Endometrial microvascular endothelial cells (primary cell): ENCODE measurements around the gene RNF32. TPM values are rescaled to one million over a fixed set of nuclear protein-coding genes. Genes with fewer than 3 reads are reported as not detected.
"Not testable (repeated sequence)": the region's sequence is repeated elsewhere in the genome, so short reads cannot be mapped to it uniquely, and the experiment has no call there.

Experiments
- in situ Hi-C: cut with HindIII; loops from 2 replicates; pipeline ENCODE4 v1.10.0; 2017; ENCODE audit warnings: low sequenced_read_pairs, low pct_unique_long_range_greater_than_20kb; ENCODE audit errors: inconsistent ontology term
- total RNA-seq: library from RNA; depleted of rRNA; stranded (reverse); fragments of >200 nt; gene quantifications from one replicate; pipeline ENCODE4 v1.2.3, GENCODE V29; 2015; ENCODE audit errors: inconsistent ontology term

The RNF32 gene
- total RNA-seq, 1 donor from 2014 or later: 1.9 TPM

DNA sequence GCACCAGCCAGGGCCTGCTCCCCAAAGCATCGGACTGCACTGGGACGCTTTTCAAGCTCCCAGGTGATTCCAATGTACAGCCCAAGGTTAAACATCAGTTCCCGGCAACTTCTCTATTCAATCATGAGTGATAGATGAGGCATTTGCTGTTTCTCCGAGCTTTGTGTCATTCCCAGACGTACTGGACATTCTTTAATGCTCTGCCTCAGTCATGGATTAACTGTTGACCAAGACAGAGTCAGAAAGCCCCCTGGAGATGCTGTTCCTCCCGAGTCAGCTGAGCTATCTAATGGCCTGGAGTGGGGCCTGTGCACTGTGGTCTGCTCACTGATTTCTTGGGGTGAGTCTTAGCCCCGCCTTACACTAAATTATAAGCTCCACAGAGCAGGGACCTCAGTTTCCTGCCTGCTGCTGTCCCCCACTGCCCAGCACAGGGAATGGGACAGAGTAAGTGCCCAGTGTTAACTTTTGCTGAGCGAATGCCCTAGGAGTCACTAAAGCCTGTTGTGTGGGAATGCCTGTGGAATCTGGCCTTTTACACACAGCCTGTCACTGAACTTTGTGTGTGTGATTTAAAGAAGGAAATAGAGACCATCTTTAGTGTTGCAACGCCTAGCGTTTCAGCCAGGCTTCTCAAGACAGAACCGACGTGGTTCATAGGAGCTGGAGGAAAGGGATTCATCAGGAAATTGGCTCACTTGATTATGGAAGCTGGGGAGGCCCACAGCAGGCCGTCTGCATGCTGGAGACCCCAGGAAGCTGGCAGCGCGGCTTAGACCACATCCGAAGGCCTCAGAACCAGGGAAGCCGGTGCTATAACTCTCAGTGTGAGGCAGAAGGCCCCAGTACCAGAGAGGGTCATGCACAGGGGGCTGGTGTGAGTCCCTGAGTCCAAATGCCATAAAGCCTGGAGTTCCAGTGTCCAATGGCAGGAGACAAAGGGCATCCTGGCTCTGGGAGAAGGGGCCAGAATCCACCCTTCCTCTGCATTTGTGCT is 29.3 kb upstream of the RNF32 start:
- in situ Hi-C loops: no loop called here

DNA sequence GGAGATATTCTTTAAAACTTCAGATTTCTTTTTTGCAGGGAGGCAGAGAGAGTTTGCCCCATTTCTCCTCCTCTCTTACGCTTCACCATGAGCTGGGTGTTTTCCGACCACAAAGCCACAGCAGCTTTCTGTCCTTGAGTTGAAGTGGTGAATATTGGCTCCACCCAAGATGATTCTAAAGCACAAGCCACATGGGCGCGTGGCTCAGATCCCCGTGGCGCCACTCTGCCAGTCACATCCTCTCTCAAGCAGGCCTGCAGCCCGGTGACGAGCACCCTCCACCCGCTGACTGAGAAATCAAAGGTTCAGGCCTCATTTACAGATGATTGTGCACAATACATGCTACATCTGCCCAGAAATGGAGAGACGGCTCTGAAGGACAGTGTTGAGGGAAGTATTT is 27.6 kb upstream of the RNF32 start:
- in situ Hi-C loops: no loop called here

DNA sequence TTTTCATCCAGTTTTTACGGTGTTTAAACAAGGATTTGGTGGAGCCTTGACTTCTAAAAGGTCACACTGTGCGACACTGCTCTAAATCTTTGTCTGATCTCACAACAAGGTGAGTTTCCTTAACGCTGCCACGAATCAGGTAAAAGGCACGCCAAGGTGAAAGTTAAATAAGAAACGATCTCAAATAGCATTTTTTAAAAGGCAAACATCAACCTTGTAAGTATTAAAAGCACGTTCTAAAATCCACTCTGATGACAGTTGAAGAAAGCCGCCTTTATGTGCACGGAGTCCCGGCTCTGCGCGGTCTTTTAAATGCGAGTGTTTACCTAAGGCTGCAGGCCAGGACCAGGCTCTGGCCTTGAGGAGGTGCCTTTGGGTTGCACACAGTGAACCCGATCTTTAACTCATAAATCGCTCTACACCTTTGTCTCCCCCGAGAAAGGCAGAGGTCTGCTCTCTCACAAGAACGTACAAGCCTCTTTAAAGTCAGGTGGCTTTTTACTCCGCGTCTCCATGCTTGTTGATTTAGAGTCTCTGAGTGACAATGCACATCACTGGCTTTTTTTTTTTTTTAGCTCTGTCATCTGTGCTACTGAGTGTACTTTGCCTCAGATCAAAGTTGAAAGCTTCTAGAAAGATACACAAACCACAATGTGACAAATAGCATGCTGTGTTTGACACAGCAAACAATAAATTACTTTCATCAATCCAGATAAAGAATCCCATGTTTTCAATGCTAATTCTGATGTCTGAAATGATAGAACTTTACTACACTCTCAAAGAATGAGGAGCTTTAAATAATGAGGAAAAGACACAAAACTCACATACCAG is 25.9 kb upstream of the RNF32 start:
- in situ Hi-C loops: no loop called here

DNA sequence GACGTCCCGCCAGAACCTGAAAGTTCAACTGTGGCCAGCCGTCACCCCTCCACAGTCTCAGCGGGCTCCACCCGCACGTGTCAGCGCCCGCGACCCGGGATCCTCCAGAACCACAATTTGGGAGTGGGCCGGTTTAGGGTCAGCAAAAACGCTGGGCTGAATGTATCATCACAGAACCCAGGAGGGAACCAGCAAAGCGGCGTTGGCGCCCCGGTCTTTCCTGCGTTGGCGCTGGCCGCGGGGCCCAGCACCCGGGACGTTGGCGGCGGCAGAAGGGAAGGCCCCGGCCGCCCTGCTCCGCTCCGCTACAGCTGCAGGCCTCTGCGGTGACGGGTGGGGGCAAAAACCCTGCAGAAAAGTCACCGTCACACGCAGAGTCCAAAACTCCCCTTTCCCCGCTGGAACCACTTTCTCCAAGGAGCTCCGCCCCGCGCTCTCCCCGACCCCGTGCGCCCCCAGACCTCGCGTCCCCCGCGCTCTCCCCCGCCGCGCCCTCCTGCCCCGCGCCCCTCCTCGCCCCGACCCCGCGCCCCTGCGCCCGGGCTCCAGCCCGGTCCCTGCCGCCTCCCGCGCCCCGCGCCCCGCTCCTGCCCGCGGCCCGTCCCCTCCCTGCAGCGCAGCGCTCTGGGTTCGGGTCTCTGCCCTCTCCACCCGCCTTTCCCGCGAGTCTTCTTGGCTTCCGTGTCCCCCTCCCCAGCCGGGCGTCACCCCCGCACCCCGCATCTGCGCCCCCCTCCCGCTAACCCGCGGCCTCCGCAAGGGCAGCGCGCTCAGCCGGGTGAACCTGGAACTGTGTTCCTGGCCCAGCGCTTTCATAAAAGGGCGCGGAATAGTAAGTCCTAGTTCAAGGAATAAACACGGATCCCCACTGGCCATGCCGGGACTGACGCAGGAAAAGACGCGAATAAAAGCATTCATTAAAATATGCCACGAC is 24.0 kb upstream of the RNF32 start:
- in situ Hi-C loops: no loop called here

DNA sequence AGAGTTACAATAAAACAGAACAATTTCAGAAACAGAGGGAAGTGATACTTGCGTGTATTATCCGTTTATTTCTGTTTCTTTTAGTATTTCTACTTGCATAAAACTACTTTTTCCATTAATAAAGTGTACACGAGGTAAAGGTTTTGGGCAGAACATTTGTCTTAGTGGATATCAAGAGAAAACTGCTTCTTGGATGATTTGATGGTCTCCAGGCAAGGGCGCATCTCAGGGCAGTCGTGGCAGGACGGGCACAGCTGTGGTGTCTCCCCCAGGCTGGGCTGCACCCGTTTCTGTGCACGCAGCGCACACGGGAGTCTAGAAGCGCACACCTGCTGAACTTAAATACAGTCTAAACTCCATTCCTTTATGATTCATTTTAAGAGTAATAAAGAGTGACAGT is 23.4 kb upstream of the RNF32 start:
- in situ Hi-C loops: no loop called here

DNA sequence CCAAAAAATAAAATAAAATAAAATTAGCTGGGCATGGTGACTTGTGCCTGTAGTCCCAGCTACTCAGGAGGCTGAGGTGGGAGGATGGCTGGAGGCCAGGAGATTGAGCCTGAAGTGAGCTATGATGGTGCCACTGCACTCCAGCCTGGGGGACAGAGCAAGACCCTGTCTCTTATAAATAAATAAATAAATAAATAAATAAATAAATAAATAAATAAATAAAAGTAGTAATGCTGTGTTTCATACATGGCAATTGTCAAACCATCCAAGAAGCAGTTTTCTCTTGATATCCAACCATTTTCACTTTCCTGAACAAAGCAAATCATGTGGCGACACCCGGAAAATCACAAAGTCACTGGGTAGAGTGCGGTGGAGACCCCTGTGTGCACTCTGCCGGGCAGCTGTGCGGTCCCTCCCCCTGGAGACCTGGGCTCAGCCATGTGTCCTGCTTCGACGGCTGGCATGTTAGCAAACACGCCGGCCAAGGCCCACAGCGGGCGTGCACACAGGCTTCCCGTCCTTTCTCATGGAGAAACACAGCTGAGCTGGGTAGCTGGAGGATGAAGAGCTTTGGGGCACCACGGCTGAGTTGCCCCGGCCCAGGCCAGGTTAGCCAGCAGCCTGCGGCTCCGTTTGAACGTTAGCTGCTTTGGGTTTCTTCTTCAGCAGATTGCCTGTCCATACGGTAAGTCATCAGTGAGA is 22.3 kb upstream of the RNF32 start:
- in situ Hi-C loops: no loop called here

DNA sequence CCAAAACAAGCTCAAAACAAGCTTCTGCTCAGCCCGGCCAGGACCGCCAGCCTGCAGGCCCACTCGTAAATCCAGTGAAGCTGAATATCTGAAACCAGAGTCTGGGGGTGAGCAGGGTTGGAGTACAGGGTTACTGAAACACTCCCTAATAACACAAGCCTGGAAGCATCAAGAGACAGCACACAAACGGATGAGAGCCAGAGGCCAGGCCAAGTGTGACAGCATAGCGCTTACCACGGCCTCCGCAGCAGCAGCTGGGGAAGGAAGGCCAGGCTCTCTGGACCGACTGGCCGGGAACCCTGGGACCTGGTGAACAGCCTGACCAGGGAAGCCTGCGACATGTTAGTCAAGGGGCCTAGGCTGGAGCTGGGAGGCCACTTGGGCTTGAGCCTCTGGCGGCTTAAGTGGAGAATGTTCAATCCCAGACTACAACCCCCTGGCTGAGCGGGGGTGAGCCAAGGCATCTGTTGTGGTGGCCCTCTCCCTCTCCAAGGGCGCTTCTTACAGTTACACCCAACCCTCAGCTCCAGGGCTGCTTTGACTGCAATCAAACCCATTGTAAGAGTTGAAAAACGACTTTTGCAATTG is 21.7 kb upstream of the RNF32 start:
- in situ Hi-C loops: no loop called here

DNA sequence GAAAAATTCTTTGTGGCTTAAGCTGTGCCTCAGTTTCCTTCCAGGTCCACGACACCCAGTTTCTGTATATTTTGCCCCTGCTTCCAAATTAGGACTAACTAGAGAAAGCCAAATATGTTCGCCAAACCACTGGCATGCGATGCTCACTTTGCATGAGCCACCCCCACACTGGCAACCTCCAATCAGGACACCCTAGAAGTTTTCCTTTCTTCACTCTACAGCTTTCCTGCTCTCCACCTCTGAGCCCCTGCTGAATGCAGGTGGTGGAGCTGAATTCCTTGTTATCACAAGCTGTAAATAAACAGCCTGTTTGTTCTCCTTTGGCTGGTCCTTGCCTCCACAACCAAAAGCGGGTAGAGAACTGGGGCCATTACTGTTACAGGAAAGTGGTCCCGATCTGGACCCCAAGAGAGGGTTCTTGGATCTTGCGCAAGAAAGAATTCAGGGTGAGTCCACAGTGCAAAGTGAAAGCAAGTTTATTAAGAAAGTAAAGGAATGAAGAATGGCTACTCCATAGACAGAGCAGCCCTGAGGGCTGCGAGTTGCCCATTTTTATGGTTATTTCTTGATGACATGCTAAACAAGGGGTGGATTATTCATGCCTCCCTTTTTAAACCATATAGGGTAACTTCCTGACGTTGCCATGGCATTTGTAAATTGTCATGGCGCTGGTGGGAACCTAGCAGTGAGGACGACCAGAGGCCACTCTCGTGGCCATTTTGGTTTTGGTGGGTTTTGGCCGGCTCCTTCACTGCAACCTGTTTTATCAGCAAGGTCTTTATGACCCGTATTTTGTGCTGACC is 20.9 kb upstream of the RNF32 start:
- in situ Hi-C loops: not testable (repeated sequence)

DNA sequence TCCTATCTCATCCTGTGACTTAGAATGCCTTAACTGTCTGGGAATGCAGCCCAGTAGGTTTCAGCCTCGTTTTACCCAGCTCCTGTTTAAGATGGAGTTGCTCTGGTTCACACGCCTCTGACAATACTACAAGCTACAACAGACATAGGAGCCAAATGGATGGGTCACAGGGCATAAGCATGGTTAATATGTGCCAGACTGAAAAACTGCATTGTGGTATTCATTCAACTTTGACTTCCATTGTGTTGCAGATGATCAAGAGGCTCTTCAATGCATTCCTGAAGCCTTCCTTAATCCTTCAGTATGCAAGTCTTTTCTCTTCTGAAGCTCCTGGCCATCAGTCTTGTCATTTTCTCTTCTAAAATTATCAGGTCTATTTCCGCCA is 20.3 kb upstream of the RNF32 start:
- in situ Hi-C loops: no loop called here

DNA sequence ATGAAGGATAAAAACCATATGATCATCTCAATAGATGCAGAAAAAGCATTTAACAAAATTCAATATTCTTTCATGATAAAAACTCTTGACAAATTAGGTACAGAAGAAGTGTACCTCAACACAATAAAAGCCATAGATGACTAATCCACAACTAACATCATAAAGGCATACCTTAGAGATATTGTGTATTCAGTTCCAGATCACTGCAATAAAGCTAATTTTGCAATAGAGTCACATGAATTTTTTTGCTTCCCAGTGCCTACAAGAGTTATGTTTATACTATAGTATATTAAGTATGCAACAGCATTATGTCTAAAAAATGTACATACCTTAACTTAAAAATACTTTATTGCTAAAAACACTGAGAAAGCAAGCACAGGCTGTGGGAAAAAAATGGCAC is 18.9 kb upstream of the RNF32 start:
- in situ Hi-C loops: no loop called here

DNA sequence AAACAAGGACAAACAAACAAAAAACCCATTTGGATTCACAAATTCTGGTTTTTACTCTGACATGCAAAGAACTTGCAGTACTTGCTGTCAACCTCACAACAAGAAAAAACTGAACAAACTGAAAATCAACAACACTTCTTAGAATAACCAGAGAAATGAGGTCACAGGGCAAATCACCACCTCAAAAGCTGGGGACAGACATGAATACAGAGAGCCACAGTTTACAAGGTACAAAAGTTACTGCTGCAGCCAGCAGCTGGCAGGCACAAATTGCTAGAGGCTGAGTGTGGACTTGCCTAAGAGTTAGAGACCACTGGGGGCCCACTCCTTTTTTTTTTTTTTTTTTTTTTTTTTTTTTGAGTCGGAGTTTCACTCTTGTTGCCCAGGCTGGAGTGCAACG is 15.0 kb upstream of the RNF32 start:
- in situ Hi-C loops: no loop called here

DNA sequence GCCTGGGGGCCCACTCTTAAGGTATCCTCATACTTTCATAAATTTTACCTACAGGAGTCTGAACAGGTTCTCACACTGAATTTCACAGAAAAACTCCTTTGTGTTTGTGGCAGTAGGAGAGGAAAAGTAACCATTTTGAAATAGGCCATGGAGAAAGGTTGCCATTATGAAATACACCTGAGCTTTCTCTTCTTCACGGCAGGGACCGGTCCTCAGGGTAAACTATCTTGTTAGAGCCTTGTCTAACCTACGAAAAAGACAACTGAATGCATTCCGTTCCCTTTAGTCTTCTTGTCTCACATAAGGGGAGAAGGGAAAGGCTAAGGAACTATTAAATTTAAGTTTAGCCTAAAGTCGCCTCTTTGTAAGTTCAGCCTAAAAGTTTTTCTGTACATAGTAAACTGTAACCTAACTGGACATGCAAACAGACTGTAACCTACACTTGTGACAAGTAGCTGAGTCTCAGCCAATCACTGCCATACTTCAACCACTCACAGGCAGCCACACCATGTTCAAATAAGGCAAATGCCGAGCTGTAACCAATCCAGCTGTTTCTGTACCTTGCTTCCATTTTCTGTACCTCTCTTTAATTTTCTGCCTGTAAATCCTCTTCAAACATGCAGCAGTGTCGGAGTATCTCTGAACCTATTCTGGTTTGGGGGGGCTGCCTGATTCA is 14.2 kb upstream of the RNF32 start:
- in situ Hi-C loops: no loop called here

DNA sequence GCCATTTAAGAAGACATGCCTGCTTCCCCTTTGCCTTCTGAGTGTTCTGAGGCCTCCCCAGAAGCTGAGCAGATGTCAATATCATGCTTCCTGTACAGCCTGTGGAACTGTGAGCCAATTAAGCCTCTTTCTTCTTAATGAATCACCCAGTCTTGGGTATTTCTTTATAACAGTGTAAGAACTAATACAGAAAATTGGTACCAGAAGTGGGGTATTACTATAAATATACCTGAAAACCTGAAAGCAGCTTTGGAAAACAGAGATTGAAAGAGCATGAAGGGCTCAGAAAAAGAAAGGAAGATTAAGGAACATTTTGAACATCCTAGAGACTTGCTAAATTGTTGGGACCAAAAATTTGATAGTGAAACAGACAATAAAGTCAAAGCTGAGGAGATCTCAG is 12.0 kb upstream of the RNF32 start:
- in situ Hi-C loops: no loop called here

DNA sequence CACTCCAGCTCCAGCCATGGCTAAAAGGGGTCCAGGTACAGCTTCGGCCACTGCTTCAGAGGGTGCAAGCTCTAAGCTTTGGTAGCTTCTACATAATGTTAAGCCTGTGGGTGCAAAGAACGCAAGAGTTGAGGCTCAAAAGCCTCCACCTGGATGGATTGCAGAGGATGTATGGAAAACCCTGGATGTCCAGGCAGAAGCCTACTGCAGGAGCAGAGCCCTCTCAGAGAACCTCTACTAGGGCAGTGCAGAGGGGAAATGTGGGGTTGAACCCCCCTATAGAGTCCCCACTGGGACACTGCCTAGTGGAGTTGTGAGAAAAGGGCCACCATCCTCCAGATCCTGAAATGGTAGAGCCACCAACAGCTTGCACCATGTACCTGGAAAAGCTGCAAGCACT is 10.7 kb upstream of the RNF32 start:
- in situ Hi-C loops: no loop called here

DNA sequence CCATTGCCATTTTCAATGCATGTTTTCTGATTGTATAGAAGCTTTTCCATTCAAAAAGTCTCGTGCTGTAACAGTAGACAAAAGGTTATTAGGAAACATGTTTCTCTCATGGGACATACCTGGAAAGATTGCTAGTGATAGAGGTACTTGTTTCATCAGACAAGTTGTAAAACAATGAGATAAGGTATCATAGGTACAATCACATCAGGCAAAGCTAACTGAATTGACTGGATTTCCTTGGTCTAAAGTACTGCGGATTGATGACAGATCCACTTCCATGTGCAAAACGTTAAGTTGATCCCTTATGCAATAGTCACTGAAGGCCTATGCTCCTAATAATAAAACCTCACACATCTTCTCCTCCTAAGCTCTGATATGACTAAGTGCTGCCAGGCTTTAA is 6.5 kb upstream of the RNF32 start:
- in situ Hi-C loops: no loop called here

DNA sequence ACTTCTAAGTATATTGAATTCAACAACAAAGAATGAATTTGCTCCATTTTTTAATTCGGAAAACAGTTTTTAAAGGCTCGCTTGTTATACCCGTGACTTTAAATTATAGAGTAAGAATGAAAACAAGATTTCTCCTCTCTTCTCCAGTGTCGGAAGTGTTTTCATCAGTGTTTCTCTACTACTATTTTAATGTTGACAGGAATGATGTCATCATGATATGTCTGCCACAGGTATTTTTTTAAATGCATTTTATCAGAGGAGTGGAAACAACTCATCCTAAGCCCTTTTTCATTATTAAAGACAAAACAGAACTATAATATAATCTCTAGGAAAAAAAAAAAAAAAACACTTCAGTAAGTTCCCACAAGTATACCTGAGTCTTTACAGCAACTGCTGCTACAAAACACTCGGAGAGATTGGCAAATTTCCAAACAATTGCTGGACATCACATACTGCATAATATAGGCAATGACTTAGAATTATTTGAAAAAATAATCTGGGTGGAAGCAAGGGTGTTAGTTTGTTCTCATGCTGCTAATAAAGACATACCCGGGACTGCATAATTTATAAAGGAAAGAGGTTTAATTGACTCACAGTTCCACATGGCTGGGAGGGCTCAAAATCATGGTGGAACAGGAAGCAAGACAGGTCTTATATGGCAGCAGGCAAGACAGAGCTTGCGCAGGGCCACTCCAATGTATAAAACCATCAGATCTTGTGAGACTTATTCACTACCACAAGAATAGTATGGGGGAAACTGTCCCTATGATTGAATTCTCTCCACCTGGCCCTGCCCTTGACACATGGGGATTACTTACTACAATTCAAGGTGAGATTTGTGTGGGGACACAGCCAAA is 4.8 kb upstream of the RNF32 start:
- in situ Hi-C loops: no loop called here
